ES-I3 (cell line): ENCODE results near the gene DAND5.

Source experiments
- H3K36me3 ChIP-seq: 2 replicates; pipeline ENCODE4 v1.6.1; 2013; ENCODE audit warnings: mild to moderate bottlenecking, low read length, control low read depth, moderate library complexity; ENCODE audit not compliant: insufficient read depth
- H3K4me1 ChIP-seq: 2 replicates; pipeline ENCODE4 v1.6.1; 2013; ENCODE audit warnings: mild to moderate bottlenecking, control low read depth, low read length; ENCODE audit not compliant: insufficient read depth
- H3K9ac ChIP-seq: 2 replicates; pipeline ENCODE4 v1.6.1; 2013; ENCODE audit warnings: low read depth, mild to moderate bottlenecking, low read length, moderate library complexity
- H3K9me3 ChIP-seq: 2 replicates; pipeline ENCODE4 v1.6.1; 2013; ENCODE audit warnings: mild to moderate bottlenecking, low read length, moderate library complexity; ENCODE audit not compliant: control insufficient read depth, insufficient read depth

The DAND5 gene

GRCh38 chr19:12938779-12939601 lies 30.4 kb upstream of the DAND5 start:
- Histone ChIP-seq H3K36me3 (peaks cover 34% of the 10 kb centered on the region), H3K4me1 (peaks cover 4% of the 10 kb centered on the region; the same call in 1 of the 2 replicates), H3K9me3 (no peaks in the 10 kb centered on the region), H3K9ac (peak overlapping the region; percentile 92)

GRCh38 chr19:12939975-12940423 lies 29.4 kb upstream of the DAND5 start:
- peaks cover 34% of the 10 kb centered on the region for H3K36me3 ChIP-seq
- no peaks in the 10 kb centered on the region for H3K9me3 ChIP-seq
- H3K4me1 ChIP-seq: peaks cover 4% of the 10 kb centered on the region; the same call in 1 of the 2 replicates
- H3K9ac ChIP-seq: peak overlapping the region; percentile 92

- Histone ChIP-seq H3K4me1 (peaks cover 4% of the 10 kb centered on the region; the same call in 1 of the 2 replicates), H3K36me3 (peaks cover 34% of the 10 kb centered on the region), H3K9ac (no peak overlapping the region), H3K9me3 (no peaks in the 10 kb centered on the region)
These were observed 28.5 kb upstream of the DAND5 start for GRCh38 chr19:12940897-12941296.

- no peak overlapping the region for H3K9ac ChIP-seq
- peaks cover 4% of the 10 kb centered on the region; the same call in 1 of the 2 replicates for H3K4me1 ChIP-seq
- H3K9me3 ChIP-seq: no peaks in the 10 kb centered on the region
- peaks cover 40% of the 10 kb centered on the region for H3K36me3 ChIP-seq
These were observed 25.8 kb upstream of the DAND5 start for GRCh38 chr19:12943437-12944044.

- peaks cover 4% of the 10 kb centered on the region; the same call in 1 of the 2 replicates for H3K4me1 ChIP-seq
- H3K36me3 ChIP-seq: peaks cover 40% of the 10 kb centered on the region
- no peak overlapping the region for H3K9ac ChIP-seq
- no peaks in the 10 kb centered on the region for H3K9me3 ChIP-seq
These were observed 25.2 kb upstream of the DAND5 start for GRCh38 chr19:12944104-12944674.

- Histone ChIP-seq H3K9ac (peak within 1 kb of the TSS; percentile 74), H3K36me3 (peaks cover 27% of the 10 kb centered on the region), H3K4me1 (no peaks in the 10 kb centered on the region), H3K9me3 (no peaks in the 10 kb centered on the region)
These were observed 23.8 kb upstream of the DAND5 start, which contains the start of gene RAD23A for GRCh38 chr19:12945479-12946091. Gene RAD23A, plus strand, starts transcription at chr19:12945862. Its CDS starts 87 bp downstream, at chr19:12945949.

- peaks cover 21% of the 10 kb centered on the region for H3K36me3 ChIP-seq
- peak overlapping the region; percentile 74 for H3K9ac ChIP-seq
- no peaks in the 10 kb centered on the region for H3K4me1 ChIP-seq
- H3K9me3 ChIP-seq: no peaks in the 10 kb centered on the region
These were observed 23.2 kb upstream of the DAND5 start for GRCh38 chr19:12946092-12946721.

GRCh38 chr19:12946731-12947496 lies 22.5 kb upstream of the DAND5 start:
- Histone ChIP-seq H3K9me3 (no peaks in the 10 kb centered on the region), H3K36me3 (peaks cover 17% of the 10 kb centered on the region)

GRCh38 chr19:12947702-12948611 lies 21.4 kb upstream of the DAND5 start:
- Histone ChIP-seq H3K36me3 (peaks cover 9% of the 10 kb centered on the region; the same call in 1 of the 2 replicates), H3K9ac (no peak overlapping the region), H3K4me1 (no peaks in the 10 kb centered on the region), H3K9me3 (no peaks in the 10 kb centered on the region)

More at GRCh38 chr19:12946731-12947496, 22.5 kb upstream of the DAND5 start:
- Histone ChIP-seq H3K4me1 (no peaks in the 10 kb centered on the region), H3K9ac (peak overlapping the region; percentile 74)

GRCh38 chr19:12948612-12949362 lies 20.6 kb upstream of the DAND5 start:
- Histone ChIP-seq H3K4me1 (no peaks in the 10 kb centered on the region), H3K9me3 (no peaks in the 10 kb centered on the region), H3K36me3 (peaks cover 7% of the 10 kb centered on the region; the same call in 1 of the 2 replicates), H3K9ac (no peak overlapping the region)

- no peaks in the 10 kb centered on the region for H3K4me1 ChIP-seq
- no peaks in the 10 kb centered on the region for H3K9me3 ChIP-seq
- H3K9ac ChIP-seq: no peak overlapping the region
- peaks cover 8% of the 10 kb centered on the region; the same call in 1 of the 2 replicates for H3K36me3 ChIP-seq
These were observed 19.8 kb upstream of the DAND5 start for GRCh38 chr19:12949363-12950283.
